Esophagus muscularis mucosa (tissue), 4 donors: Measurements from ENCODE around the gene KCNAB2. TPM values are rescaled to one million over a fixed set of nuclear protein-coding genes. Genes with fewer than 3 reads are reported as not detected.

Experiments
- DNase-seq: peaks from one replicate; pipeline ENCODE4 v3.0.0-alpha.2; 2017; ENCODE audit errors: extremely low spot score
- H3K27ac ChIP-seq, 4 donors: fragments of 200-600 bp; sonication (generic); replicated peaks in 1 of 4; 1 replicate in 3 of 4; 2 replicates in 1 of 4; pipeline ENCODE4 v1.5.1; 2016 to 2019; ENCODE audit warnings: mild to moderate bottlenecking in 1 of 4
- H3K27me3 ChIP-seq, 4 donors: fragments of 200-600 bp; sonication (generic); one replicate each; pipeline versions ENCODE4 v1.5.1 to v1.6.0; 2016 to 2019
- H3K36me3 ChIP-seq, 4 donors: fragments of 200-600 bp; sonication (generic); one replicate each; pipeline ENCODE4 v1.5.1; 2016 to 2019
- H3K4me1 ChIP-seq, 4 donors: fragments of 200-600 bp; sonication (generic); one replicate each; pipeline ENCODE4 v1.5.1; 2016 to 2019
- H3K4me3 ChIP-seq, 4 donors: fragments of 200-600 bp; sonication (generic); 1 replicate in 2 of 4; 2 replicates in 2 of 4; pipeline ENCODE4 v1.5.1; 2016 to 2019; ENCODE audit warnings: mild to moderate bottlenecking in 4 of 4, moderate library complexity in 1 of 4
- H3K9me3 ChIP-seq, 4 donors: fragments of 200-600 bp; sonication (generic); 1 replicate in 3 of 4; 2 replicates in 1 of 4; pipeline ENCODE4 v1.5.1; 2016 to 2019
- EP300 ChIP-seq: sonication (generic); formaldehyde crosslinking; IDR thresholded peaks from one replicate; pipeline ENCODE4 v1.6.1; 2017; ENCODE audit warnings: antibody characterized with exemption
- POLR2A ChIP-seq: fragments of 450-650 bp; IDR thresholded peaks from one replicate; pipeline ENCODE4 v1.6.1; 2017; ENCODE audit warnings: antibody characterized with exemption, moderate library complexity, mild to moderate bottlenecking, low read depth
- POLR2AphosphoS5 ChIP-seq, 2 donors: sonication (generic); formaldehyde crosslinking; IDR thresholded peaks; one replicate each; pipeline ENCODE4 v1.6.1; 2017; ENCODE audit warnings: antibody characterized with exemption in 2 of 2
- WGBS: methylation state at CpG from one replicate; pipeline ENCODE4 v1.1.5; 2018; 5-methylcytosine and 5-hydroxymethylcytosine counted together
- intact Hi-C: fragments of 100-400 bp; cut with DNase I; formaldehyde crosslinking; loops from one replicate; pipeline ENCODE4 v1.15.1; 2023
- total RNA-seq, 4 donors: library from RNA; depleted of rRNA; stranded (reverse); fragments of >200 nt; gene quantifications; one replicate each; pipeline versions ENCODE4 v1.1.0 to v1.2.1, GENCODE V29; 2016
- TF ChIP-seq, protein P1 (sequence below), 3 experiments: fragments of 200-600 bp in 2 of 3; fragments of 450-650 bp in 1 of 3; sonication (generic) in 2 of 3; IDR thresholded peaks; one replicate each; pipeline ENCODE4 v1.5.1; 2017 to 2019; ENCODE audit warnings: antibody characterized with exemption in 3 of 3, mild to moderate bottlenecking in 2 of 3, moderate library complexity in 1 of 3

KCNAB2 gene
- total RNA-seq, 4 donors from 2014 or later: 10.4 to 19.3 (median 13.2) TPM

DNA sequence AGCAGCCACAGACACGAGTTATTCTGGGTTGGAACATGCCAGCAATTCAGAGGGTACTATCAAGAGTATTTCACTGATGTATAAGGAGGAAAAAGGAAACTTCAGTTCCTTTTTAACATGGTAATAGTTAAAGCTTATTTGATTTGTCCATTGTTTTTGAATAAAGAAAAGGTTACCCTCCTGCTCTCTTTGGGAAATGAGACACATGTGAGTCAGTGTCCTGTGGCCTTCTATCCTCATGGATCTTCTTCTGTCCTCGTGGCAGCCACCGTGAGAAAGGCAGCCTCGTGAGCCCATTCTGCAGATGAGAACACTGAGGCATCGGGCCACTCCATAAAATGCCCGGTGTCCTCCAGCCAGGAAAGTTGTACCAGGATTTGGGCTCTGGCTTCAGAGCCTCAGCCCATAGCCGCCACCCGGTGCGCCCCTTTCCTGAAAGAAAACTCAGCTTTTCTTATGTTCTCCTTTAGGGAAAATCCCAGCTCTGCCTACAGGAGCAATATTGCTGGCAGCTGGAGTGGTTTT is 24.8 kb downstream of the KCNAB2 start:
- no peak for DNase-seq
- H3K36me3 ChIP-seq: peaks cover 0 to 5% (median 2%) of the 10 kb centered on the region in 4 donors
- no peak overlapping the region for H3K27ac ChIP-seq
- WGBS: 92% methylated on average over 9 of the region's 9 CpGs
- TF ChIP-seq, protein P1, sequence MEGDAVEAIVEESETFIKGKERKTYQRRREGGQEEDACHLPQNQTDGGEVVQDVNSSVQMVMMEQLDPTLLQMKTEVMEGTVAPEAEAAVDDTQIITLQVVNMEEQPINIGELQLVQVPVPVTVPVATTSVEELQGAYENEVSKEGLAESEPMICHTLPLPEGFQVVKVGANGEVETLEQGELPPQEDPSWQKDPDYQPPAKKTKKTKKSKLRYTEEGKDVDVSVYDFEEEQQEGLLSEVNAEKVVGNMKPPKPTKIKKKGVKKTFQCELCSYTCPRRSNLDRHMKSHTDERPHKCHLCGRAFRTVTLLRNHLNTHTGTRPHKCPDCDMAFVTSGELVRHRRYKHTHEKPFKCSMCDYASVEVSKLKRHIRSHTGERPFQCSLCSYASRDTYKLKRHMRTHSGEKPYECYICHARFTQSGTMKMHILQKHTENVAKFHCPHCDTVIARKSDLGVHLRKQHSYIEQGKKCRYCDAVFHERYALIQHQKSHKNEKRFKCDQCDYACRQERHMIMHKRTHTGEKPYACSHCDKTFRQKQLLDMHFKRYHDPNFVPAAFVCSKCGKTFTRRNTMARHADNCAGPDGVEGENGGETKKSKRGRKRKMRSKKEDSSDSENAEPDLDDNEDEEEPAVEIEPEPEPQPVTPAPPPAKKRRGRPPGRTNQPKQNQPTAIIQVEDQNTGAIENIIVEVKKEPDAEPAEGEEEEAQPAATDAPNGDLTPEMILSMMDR (IDR thresholded peaks at IDR 0.05): no peak
- TF ChIP-seq EP300 (no peak), POLR2A (no peak), POLR2AphosphoS5 (IDR thresholded peaks at IDR 0.05) (no peak)
- no peak overlapping the region for H3K4me3 ChIP-seq
- intact Hi-C loops: no loop called here
- no peaks in the 10 kb centered on the region for H3K4me1 ChIP-seq
- H3K27me3 ChIP-seq: no peaks in the 10 kb centered on the region
- H3K9me3 ChIP-seq: no peaks in the 10 kb centered on the region

DNA sequence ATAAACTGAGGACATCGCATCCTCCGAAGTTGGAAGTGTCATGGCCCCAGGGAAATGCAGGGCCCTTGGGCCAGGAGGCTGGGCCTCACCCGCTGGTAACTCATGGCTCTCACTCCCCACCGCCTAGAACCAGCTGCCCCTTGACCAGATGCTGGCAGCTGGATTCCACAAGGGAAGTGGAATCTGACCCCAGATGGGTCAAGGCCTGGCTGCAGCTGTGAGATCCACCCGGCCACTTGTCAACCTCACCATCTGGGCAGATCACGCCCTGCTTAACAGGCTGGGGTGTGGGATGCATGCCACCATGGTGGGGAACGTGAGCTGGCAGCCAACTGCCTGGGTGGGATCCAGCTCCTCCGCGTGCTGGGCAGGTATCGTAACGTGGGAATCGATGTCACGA is 25.5 kb downstream of the KCNAB2 start:
- H3K9me3 ChIP-seq: no peaks in the 10 kb centered on the region
- 89% methylated on average over 3 of the region's 13 CpGs for WGBS
- H3K27ac ChIP-seq: no peak overlapping the region
- H3K4me1 ChIP-seq: no peaks in the 10 kb centered on the region
- intact Hi-C loops: no loop called here
- no peaks in the 10 kb centered on the region for H3K27me3 ChIP-seq
- no peak for DNase-seq
- H3K36me3 ChIP-seq: peaks cover 0 to 9% (median 2%) of the 10 kb centered on the region in 4 donors
- no peak for TF ChIP-seq POLR2AphosphoS5 (IDR thresholded peaks at IDR 0.05)
- H3K4me3 ChIP-seq: no peak overlapping the region

DNA sequence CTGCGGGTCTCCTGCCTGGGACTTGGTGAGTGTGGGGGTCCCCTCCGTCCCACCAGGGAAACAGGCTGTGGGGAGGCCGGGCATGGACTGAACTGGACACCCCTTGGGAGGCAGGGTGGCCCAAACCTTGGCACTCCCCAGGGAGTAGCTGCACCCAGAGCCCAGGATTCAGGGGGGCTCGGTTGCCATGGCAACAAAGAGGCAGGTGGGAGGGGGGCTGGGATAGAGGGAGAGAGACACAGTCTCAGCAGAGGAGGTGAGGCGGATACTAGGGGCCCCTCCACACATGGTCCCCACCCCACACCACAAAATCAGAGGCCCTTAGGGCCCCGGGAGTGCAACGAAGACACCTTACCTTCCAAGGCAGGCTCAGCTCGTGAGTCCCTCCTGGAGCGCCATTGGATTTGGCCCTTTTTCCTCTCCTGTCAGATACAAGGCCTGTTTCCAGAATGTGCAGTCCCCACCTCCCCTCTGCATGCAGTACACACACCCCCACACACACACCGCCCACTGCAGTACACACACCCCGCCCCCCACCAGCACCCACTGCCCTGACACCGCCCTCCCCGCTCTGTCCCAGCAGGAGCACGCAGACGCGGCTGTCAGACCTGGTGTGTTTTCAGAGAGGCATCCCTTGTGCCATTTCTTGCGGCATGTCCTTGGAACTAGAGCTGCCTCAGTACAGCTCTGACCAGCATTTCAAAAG is 27.2 kb downstream of the KCNAB2 start:
- WGBS: 88% methylated on average over 9 of the region's 17 CpGs
- Histone ChIP-seq H3K27ac (no peak overlapping the region), H3K4me3 (no peak overlapping the region), H3K36me3 (peaks cover 0 to 10% (median 2%) of the 10 kb centered on the region in 4 donors), H3K27me3 (no peaks in the 10 kb centered on the region), H3K9me3 (no peaks in the 10 kb centered on the region), H3K4me1 (no peaks in the 10 kb centered on the region)
- no peak for TF ChIP-seq POLR2A
- TF ChIP-seq POLR2AphosphoS5 (IDR thresholded peaks at IDR 0.05): no peak
- DNase-seq: no peak
- intact Hi-C loops: no loop called here

DNA sequence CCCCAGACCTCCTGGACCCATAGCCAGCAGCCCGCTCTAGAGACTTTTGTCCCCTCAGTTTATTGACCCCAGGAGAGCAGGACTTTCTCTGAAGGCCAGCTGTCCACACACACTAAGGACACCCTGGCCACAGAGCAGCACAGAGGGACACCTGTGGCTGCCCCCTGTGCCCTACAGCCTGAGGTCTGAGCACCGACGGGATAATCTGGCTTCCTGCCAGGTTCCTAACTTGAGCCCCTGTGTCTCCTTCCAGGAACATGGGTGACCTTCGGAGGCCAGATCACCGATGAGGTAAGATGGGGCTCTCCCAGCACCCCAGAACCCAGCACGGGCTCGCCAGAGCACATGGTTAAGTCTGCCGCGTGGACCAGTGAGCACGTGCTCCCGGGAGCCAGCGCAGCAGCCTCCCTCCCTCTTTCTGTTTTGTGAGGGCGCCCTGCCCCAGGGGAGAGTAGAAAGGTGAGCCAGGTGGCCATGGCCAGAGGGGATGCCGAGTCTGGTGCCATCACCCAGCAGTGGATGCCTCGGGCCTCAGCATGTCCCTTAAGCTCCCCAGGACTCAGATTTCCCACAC is 27.9 kb downstream of the KCNAB2 start:
- Histone ChIP-seq H3K9me3 (no peaks in the 10 kb centered on the region), H3K27ac (no peak overlapping the region), H3K27me3 (no peaks in the 10 kb centered on the region), H3K4me1 (no peaks in the 10 kb centered on the region), H3K36me3 (peaks cover 0 to 10% (median 2%) of the 10 kb centered on the region in 4 donors), H3K4me3 (no peak overlapping the region)
- no peak for DNase-seq
- 97% methylated on average over 6 of the region's 15 CpGs for WGBS
- TF ChIP-seq, protein P1 (IDR thresholded peaks at IDR 0.05): no peak
- TF ChIP-seq EP300 (no peak), POLR2A (no peak), POLR2AphosphoS5 (IDR thresholded peaks at IDR 0.05) (no peak)
- intact Hi-C loops: no loop called here

DNA sequence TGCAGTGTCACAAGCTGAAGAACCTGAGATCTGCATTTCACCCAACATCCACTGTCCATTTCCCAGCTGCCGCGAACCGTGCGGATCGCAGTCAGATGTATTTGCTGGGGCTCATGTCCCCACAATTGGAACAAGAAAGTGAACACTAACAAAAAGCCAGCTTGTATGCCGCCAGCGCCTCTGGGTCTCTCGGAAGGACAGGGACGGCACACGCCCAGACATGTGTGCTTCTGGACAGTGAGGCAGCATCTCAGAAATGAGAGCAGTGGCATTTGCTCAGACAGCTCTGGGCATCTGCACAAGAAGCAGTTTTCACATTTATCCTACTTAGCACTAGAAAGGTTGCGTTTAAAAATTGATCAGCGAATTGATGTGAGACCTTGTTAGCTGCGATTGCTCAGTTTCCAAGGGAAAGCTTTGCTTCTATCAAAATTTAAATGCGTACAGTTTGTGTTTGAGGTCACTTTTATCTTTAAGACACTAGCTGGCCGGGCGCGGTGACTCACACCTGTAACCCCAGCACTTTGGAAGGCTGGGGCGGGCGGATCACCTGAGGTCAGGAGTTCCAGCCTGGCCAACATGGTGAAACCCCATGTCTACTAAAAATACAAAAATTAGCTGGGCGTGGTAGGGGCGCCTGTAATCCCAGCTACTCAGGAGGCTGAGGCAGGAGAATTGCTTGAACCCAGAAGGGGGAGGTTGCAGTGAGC is 28.7 kb downstream of the KCNAB2 start:
- intact Hi-C loops: no loop called here
- 98% methylated on average over 16 of the region's 21 CpGs for WGBS
- DNase-seq: no peak
- no peaks in the 10 kb centered on the region for H3K4me1 ChIP-seq
- TF ChIP-seq POLR2AphosphoS5 (IDR thresholded peaks at IDR 0.05): no peak
- TF ChIP-seq POLR2A: no peak
- TF ChIP-seq, protein P1 (IDR thresholded peaks at IDR 0.05): no peak
- no peak for TF ChIP-seq EP300
- H3K36me3 ChIP-seq: peaks cover 0 to 10% (median 2%) of the 10 kb centered on the region in 4 donors
- H3K4me3 ChIP-seq: no peak overlapping the region
- H3K9me3 ChIP-seq: no peaks in the 10 kb centered on the region
- H3K27ac ChIP-seq: no peak overlapping the region
- no peaks in the 10 kb centered on the region for H3K27me3 ChIP-seq
